ENCODE measurements around the gene CMTM6. TPM values are rescaled to one million over a fixed set of nuclear protein-coding genes. Genes with fewer than 3 reads are reported as not detected.
"Not testable (repeated sequence)": the region's sequence is repeated elsewhere in the genome, so short reads cannot be mapped to it uniquely, and the experiment has no call there.

Gene CMTM6
- total RNA-seq, 1 donor from 2014 or later: 17.5 TPM

DNA sequence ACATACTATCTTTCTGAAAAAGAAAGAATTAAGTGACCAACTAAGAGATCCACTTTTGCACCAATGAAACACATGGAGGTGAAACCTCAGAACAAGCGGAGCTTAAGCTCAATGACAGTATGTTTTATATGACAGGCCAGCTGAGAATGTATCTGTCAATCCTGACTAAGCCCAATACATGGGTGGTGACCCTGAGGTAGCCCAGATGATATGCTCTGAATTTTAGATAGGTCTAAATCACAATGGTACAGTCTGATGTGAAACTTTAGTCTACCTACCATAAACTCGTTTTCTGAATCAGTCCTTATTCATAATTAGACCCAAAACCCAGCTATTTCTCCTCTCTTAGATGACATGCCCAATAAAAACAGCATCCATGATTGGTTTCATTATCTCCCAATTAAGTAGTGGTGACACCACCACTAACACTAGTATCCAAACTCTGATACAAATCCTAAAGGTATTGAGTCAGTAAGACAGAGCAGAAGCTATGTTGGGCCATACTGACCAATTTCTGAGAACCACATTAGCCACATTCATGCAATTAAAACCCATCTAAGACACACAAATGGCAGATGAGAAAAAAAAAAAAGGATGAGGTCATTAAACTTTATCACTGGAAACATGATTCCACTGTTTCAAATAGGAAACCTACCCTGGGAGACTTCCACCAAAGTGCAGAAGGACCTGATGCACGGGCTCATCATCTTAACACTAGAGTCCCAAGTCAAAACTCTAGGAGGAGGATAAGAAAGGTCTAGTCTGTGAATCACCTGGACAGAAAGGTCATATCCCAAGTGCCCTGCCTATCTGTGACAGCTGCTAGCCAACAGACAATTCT, 20.6 kb downstream of the CMTM6 start:
- H3K9me3 Mint-ChIP-seq (ENCODE audit: unreplicated experiment): peaks cover 2% of the 10 kb centered on the region
- TF ChIP-seq, protein P1, sequence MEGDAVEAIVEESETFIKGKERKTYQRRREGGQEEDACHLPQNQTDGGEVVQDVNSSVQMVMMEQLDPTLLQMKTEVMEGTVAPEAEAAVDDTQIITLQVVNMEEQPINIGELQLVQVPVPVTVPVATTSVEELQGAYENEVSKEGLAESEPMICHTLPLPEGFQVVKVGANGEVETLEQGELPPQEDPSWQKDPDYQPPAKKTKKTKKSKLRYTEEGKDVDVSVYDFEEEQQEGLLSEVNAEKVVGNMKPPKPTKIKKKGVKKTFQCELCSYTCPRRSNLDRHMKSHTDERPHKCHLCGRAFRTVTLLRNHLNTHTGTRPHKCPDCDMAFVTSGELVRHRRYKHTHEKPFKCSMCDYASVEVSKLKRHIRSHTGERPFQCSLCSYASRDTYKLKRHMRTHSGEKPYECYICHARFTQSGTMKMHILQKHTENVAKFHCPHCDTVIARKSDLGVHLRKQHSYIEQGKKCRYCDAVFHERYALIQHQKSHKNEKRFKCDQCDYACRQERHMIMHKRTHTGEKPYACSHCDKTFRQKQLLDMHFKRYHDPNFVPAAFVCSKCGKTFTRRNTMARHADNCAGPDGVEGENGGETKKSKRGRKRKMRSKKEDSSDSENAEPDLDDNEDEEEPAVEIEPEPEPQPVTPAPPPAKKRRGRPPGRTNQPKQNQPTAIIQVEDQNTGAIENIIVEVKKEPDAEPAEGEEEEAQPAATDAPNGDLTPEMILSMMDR (IDR thresholded peaks at IDR 0.05; ENCODE audit: partially characterized antibody, unreplicated experiment): no peak
- no peaks in the 10 kb centered on the region for H3K27me3 Mint-ChIP-seq (ENCODE audit: unreplicated experiment)
- H3K4me1 Mint-ChIP-seq (ENCODE audit: low read depth, unreplicated experiment): peaks cover 4% of the 10 kb centered on the region
- DNase-seq: no peak
- no peak overlapping the region for H3K4me3 Mint-ChIP-seq (ENCODE audit: unreplicated experiment)
- H3K27ac Mint-ChIP-seq (ENCODE audit: unreplicated experiment): no peak overlapping the region
- no peaks in the 10 kb centered on the region for H3K36me3 Mint-ChIP-seq (ENCODE audit: unreplicated experiment)

DNA sequence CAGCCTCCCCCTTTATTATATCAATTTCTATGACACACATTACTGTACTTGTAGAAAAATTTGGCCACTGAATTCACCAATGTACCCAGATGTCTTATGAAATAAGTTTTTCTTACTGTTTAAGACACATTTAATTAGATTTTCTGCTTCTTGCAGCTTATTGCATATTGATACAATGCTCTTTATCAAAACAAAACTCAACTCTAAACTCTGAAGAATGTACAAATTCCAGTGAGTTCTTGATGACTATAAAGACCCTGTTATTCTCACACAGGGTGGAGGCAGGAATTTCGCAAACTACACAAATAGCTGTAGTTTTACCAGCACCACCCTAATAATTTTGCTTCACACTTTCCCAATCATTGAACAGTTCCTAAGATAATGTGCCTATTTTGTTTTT, 22.0 kb downstream of the CMTM6 start:
- H3K27ac Mint-ChIP-seq (ENCODE audit: unreplicated experiment): no peak overlapping the region
- H3K27me3 Mint-ChIP-seq (ENCODE audit: unreplicated experiment): no peaks in the 10 kb centered on the region
- no peaks in the 10 kb centered on the region for H3K36me3 Mint-ChIP-seq (ENCODE audit: unreplicated experiment)
- peaks cover 8% of the 10 kb centered on the region for H3K4me1 Mint-ChIP-seq (ENCODE audit: low read depth, unreplicated experiment)
- TF ChIP-seq, protein P1 (IDR thresholded peaks at IDR 0.05; ENCODE audit: partially characterized antibody, unreplicated experiment): no peak
- DNase-seq: no peak
- H3K4me3 Mint-ChIP-seq (ENCODE audit: unreplicated experiment): no peak overlapping the region
- H3K9me3 Mint-ChIP-seq (ENCODE audit: unreplicated experiment): peaks cover 2% of the 10 kb centered on the region

DNA sequence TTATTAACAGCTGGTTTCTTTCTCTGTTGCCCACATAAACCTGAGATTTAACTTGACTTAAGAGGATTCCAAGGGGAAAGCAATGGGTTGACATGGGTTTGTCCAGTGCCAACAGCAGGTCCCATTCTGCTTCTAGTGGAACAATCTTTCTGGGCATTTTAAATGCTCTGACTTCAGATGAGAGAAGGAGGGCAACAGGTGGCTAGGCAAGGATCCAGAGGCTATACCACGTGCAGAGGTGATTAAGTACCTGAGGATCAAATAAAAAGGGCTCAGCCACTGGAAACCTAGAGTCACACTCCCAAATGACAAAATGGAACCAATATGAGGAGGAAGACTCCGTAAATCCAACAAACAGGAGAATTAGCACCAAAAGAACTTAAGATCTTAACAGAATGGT, 28.5 kb downstream of the CMTM6 start:
- Mint-ChIP-seq H3K4me1 (ENCODE audit: low read depth, unreplicated experiment) (peaks cover 12% of the 10 kb centered on the region), H3K27ac (ENCODE audit: unreplicated experiment) (no peak overlapping the region), H3K27me3 (ENCODE audit: unreplicated experiment) (peaks cover 8% of the 10 kb centered on the region), H3K4me3 (ENCODE audit: unreplicated experiment) (no peak overlapping the region), H3K9me3 (ENCODE audit: unreplicated experiment) (peaks cover 2% of the 10 kb centered on the region), H3K36me3 (ENCODE audit: unreplicated experiment) (no peaks in the 10 kb centered on the region)
- TF ChIP-seq, protein P1 (IDR thresholded peaks at IDR 0.05; ENCODE audit: partially characterized antibody, unreplicated experiment): no peak
- DNase-seq: no peak

DNA sequence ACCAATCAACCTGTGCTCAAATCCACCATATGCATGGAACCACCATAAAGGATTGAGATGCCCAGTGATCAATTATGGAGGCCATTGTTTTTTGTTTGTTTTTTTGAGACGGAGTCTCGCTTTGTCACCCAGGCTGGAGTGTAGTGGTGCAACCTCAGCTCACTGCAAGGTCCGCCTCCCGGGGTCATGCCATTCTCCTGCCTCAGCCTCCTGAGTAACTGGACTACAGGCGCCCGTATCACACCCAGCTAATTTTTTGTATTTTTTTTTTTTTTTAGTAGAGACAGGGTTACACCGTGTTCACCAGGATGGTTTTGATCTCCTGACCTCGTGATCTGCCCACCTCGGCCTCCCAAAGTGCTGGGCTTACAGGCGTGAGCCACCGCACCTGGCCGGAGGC, 30.5 kb downstream of the CMTM6 start:
- H3K36me3 Mint-ChIP-seq (ENCODE audit: unreplicated experiment); DNase-seq; H3K27ac Mint-ChIP-seq (ENCODE audit: unreplicated experiment); H3K4me3 Mint-ChIP-seq (ENCODE audit: unreplicated experiment): not testable (repeated sequence)
- H3K4me1 Mint-ChIP-seq (ENCODE audit: low read depth, unreplicated experiment): peaks cover 23% of the 10 kb centered on the region
- peaks cover 16% of the 10 kb centered on the region for H3K9me3 Mint-ChIP-seq (ENCODE audit: unreplicated experiment)
- peaks cover 16% of the 10 kb centered on the region for H3K27me3 Mint-ChIP-seq (ENCODE audit: unreplicated experiment)

DNA sequence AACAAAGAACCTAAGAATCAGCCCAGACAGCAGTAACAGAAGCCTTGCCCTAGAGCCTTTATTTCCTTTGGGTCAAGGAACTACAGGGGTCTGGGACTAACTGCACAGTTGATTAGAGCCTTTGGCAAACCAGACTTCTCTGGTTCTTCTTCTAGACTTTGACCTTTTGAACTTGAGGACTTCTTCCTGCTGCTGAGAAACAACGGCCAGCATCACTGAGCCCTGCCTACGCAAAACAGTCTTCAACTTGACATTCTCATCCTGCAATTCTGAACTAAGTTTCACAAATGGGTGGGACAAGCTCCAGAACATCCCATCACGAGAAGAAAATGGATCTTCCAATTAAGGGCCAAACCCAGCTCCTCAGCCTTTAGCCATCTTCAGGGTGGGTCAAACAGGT, 31.4 kb downstream of the CMTM6 start:
- DNase-seq: no peak
- Mint-ChIP-seq H3K27ac (ENCODE audit: unreplicated experiment) (no peak overlapping the region), H3K36me3 (ENCODE audit: unreplicated experiment) (no peaks in the 10 kb centered on the region), H3K4me3 (ENCODE audit: unreplicated experiment) (no peak overlapping the region), H3K27me3 (ENCODE audit: unreplicated experiment) (peaks cover 16% of the 10 kb centered on the region), H3K4me1 (ENCODE audit: low read depth, unreplicated experiment) (peaks cover 25% of the 10 kb centered on the region), H3K9me3 (ENCODE audit: unreplicated experiment) (peaks cover 21% of the 10 kb centered on the region)
- TF ChIP-seq, protein P1 (IDR thresholded peaks at IDR 0.05; ENCODE audit: partially characterized antibody, unreplicated experiment): no peak

All from glutamatergic neuron (in vitro differentiated cells).